IMR-90 (cell line): ENCODE measurements around the gene COL2A1. TPM values are rescaled to one million over a fixed set of nuclear protein-coding genes. Genes with fewer than 3 reads are reported as not detected.

ENCODE experiments used
- RAD21 ChIP-seq: IDR thresholded peaks from 2 replicates; pipeline ENCODE4 v1.6.1; 2012; ENCODE audit warnings: low read length, improper control_type of control experiment
- polyA plus RNA-seq, 3 experiments: library from polyadenylated mRNA; depleted of rRNA; stranded (reverse); fragments of >200 nt; gene quantifications; 2 replicates each; pipeline ENCODE4 v1.2.3, GENCODE V29; 2012; ENCODE audit warnings: low replicate concordance in 1 of 3
- total RNA-seq: library from RNA; depleted of rRNA; stranded (reverse); fragments of >200 nt; gene quantifications from 2 replicates; pipeline ENCODE4 v1.2.3, GENCODE V29; 2012
- TF ChIP-seq, protein P1 (sequence below): fragments of 150-350 bp; IDR thresholded peaks from 2 replicates; pipeline ENCODE4 v1.6.1; 2017; ENCODE audit warnings: mild to moderate bottlenecking, antibody characterized with exemption, low read length, low read depth
- TF ChIP-seq, protein P2 (sequence below): conservative IDR thresholded peaks from 2 replicates; pipeline ENCODE4 v1.5.1; 2012; ENCODE audit warnings: mild to moderate bottlenecking, low read depth, low read length, improper control_type of control experiment

The COL2A1 gene
- total and polyA plus RNA-seq, 2 of the 4 experiments (the other 2 are of a cell fraction) = 0.05 TPM; not detected in 1

DNA sequence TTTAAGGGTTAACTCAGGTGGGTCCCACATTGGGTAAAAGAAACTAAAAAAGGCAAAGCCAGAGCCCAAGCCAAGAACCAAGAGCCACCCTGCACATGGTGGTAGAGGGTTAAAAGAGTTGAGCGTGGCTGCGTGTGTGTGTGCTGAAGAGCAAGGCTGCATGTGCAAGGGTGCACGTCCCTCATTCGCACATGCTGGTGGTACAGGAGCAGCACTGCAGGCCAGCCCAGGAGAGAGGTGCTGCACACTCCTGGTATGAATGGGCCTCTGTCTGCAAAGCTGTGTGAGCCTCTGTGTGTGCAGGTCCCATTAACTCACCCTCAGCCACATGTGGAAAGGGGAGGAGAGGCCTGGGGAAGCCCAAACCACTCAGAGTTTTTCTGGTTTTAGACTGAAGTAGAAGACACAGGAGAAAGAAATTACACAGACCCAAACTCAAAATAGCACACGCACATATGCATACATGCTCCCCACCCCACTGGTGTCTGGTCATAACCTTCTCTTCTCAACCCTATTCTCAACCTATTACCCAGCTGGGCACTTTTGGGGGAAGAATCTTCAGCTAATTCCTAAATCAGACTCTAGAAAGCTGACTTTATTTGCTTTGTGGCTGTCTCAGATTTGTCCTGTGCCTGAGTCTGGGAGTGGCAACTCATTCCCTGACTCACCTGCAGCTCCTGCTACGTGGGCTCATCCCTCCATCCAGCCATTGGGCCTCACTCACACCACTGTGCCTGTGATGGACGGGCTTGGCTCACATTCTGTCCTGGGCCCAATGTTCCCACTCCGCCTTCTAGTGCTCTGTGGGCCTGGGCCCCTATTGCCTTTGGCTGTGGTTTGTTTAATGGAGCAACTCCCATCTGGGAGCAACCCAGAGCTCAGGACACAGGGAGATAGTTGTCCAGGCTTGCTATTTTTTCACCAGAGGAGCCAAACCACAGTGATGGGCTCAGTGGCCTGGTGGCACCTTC lies 30.8 kb upstream of the COL2A1 start (continued):
- TF ChIP-seq, protein P1, sequence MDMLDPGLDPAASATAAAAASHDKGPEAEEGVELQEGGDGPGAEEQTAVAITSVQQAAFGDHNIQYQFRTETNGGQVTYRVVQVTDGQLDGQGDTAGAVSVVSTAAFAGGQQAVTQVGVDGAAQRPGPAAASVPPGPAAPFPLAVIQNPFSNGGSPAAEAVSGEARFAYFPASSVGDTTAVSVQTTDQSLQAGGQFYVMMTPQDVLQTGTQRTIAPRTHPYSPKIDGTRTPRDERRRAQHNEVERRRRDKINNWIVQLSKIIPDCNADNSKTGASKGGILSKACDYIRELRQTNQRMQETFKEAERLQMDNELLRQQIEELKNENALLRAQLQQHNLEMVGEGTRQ = no peak
- TF ChIP-seq RAD21 = no peak
- TF ChIP-seq, protein P2, sequence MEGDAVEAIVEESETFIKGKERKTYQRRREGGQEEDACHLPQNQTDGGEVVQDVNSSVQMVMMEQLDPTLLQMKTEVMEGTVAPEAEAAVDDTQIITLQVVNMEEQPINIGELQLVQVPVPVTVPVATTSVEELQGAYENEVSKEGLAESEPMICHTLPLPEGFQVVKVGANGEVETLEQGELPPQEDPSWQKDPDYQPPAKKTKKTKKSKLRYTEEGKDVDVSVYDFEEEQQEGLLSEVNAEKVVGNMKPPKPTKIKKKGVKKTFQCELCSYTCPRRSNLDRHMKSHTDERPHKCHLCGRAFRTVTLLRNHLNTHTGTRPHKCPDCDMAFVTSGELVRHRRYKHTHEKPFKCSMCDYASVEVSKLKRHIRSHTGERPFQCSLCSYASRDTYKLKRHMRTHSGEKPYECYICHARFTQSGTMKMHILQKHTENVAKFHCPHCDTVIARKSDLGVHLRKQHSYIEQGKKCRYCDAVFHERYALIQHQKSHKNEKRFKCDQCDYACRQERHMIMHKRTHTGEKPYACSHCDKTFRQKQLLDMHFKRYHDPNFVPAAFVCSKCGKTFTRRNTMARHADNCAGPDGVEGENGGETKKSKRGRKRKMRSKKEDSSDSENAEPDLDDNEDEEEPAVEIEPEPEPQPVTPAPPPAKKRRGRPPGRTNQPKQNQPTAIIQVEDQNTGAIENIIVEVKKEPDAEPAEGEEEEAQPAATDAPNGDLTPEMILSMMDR = no peak
